HepG2 (cell line): ENCODE data around the gene SNX3. TPM values are rescaled to one million over a fixed set of nuclear protein-coding genes. Genes with fewer than 3 reads are reported as not detected.

Source experiments
- BATF2 ChIP-seq: sonication (generic); formaldehyde crosslinking; IDR thresholded peaks from 2 replicates; pipeline ENCODE4 v1.8.0; 2022; ENCODE audit warnings: mild to moderate bottlenecking, missing genetic modification reagents, moderate library complexity
- HINFP ChIP-seq: sonication (generic); formaldehyde crosslinking; IDR thresholded peaks from 2 replicates; pipeline ENCODE4 v1.4.0; 2020; ENCODE audit warnings: low read depth, mild to moderate bottlenecking, missing genetic modification reagents
- HMGA1 ChIP-seq: sonication (generic); formaldehyde crosslinking; conservative IDR thresholded peaks from 2 replicates; pipeline ENCODE4 v1.4.0; 2020; ENCODE audit warnings: missing genetic modification reagents
- HMGXB3 ChIP-seq: sonication (generic); formaldehyde crosslinking; IDR thresholded peaks from 2 replicates; pipeline ENCODE4 v1.4.0; 2020; ENCODE audit warnings: missing genetic modification reagents, borderline replicate concordance
- HNRNPLL ChIP-seq: fragments of 200-400 bp; formaldehyde crosslinking; IDR thresholded peaks from 2 replicates; pipeline ENCODE4 v1.6.1; 2017; ENCODE audit warnings: mild to moderate bottlenecking, low read depth, low read length; ENCODE audit not compliant: poor library complexity, severe bottlenecking
- HOXA9 ChIP-seq: sonication (generic); formaldehyde crosslinking; IDR thresholded peaks from 2 replicates; pipeline ENCODE4 v1.8.1; 2022; ENCODE audit warnings: missing genetic modification reagents, mild to moderate bottlenecking, moderate library complexity, borderline replicate concordance
- KDM2A ChIP-seq: sonication (generic); formaldehyde crosslinking; IDR thresholded peaks from 2 replicates; pipeline ENCODE4 v1.4.0; 2020; ENCODE audit warnings: low read depth, missing genetic modification reagents, borderline replicate concordance
- MAFG ChIP-seq: sonication (generic); formaldehyde crosslinking; IDR thresholded peaks from 2 replicates; pipeline ENCODE4 v1.5.1; 2020; ENCODE audit warnings: mild to moderate bottlenecking, missing genetic modification reagents
- NCOA2 ChIP-seq: sonication (generic); formaldehyde crosslinking; IDR thresholded peaks from 2 replicates; pipeline ENCODE4 v1.8.0; 2022; ENCODE audit warnings: inconsistent platforms
- NONO ChIP-seq, 2 experiments: fragments of 450-650 bp in 1 of 2; sonication (generic) in 1 of 2; formaldehyde crosslinking in 1 of 2; IDR thresholded peaks in 1 of 2; conservative IDR thresholded peaks in 1 of 2; 2 replicates each; pipeline versions ENCODE4 v1.6.1 to v1.8.0; 2017 to 2022; ENCODE audit warnings: mild to moderate bottlenecking in 1 of 2, missing genetic modification reagents in 1 of 2, moderate library complexity in 1 of 2
- RBM22 ChIP-seq: fragments of 200-400 bp; formaldehyde crosslinking; optimal IDR thresholded peaks from 2 replicates; pipeline ENCODE3; 2017; ENCODE audit warnings: mild to moderate bottlenecking, low read length, moderate library complexity
- SALL2 ChIP-seq: sonication (generic); formaldehyde crosslinking; IDR thresholded peaks from 2 replicates; pipeline ENCODE4 v1.8.1; 2023; ENCODE audit warnings: mild to moderate bottlenecking, missing genetic modification reagents, inconsistent platforms
- SUZ12 ChIP-seq: fragments of 150-350 bp; IDR thresholded peaks from 2 replicates; pipeline ENCODE4 v1.6.1; 2014; ENCODE audit warnings: low read depth, low read length
- TIGD3 ChIP-seq: sonication (generic); formaldehyde crosslinking; IDR thresholded peaks from 2 replicates; pipeline ENCODE4 v1.5.1; 2020; ENCODE audit warnings: mild to moderate bottlenecking, missing genetic modification reagents, borderline replicate concordance
- WIZ ChIP-seq: sonication (generic); formaldehyde crosslinking; IDR thresholded peaks from 2 replicates; pipeline ENCODE4 v1.5.1; 2020; ENCODE audit warnings: mild to moderate bottlenecking, missing genetic modification reagents
- ZNF180 ChIP-seq: sonication (generic); formaldehyde crosslinking; IDR thresholded peaks from 2 replicates; pipeline ENCODE4 v1.4.0; 2020; ENCODE audit warnings: low read depth, missing genetic modification reagents, borderline replicate concordance
- ZNF784 ChIP-seq: sonication (generic); formaldehyde crosslinking; IDR thresholded peaks from 2 replicates; pipeline ENCODE4 v1.5.1; 2020; ENCODE audit warnings: missing genetic modification reagents, mild to moderate bottlenecking, borderline replicate concordance
- ZNF816 ChIP-seq: sonication (generic); formaldehyde crosslinking; IDR thresholded peaks from 2 replicates; pipeline ENCODE4 v1.8.0; 2022; ENCODE audit warnings: missing genetic modification reagents, mild to moderate bottlenecking, borderline replicate concordance
- polyA plus RNA-seq, 8 experiments: library from polyadenylated mRNA; depleted of rRNA in 3 of 8; stranded (reverse) in 7 of 8; unstranded in 1 of 8; fragments of >200 nt; fragmentation: Illumina TruSeq in 4 of 8; extraction: Trizol in 4 of 8; gene quantifications; 2 replicates each; pipeline versions ENCODE4 v1.2.1 to v1.2.3, GENCODE V29; 2011 to 2016; ENCODE audit warnings: low read depth in 4 of 8, missing spikeins in 1 of 8, mixed read lengths in 1 of 8; ENCODE audit not compliant: insufficient read depth in 1 of 8
- total RNA-seq, 5 experiments: library from RNA; depleted of rRNA; stranded (reverse); fragments of >200 nt; fragmentation: Illumina TruSeq; extraction: Trizol; gene quantifications; 2 replicates each; pipeline ENCODE4 v1.2.3, GENCODE V29; 2016; ENCODE audit warnings: low read depth in 1 of 5

Gene SNX3
- total and polyA plus RNA-seq, 2 of the 13 experiments (the other 11 are each of a cell fraction or from before 2014, with no cell fraction given): 84.9 to 226 TPM

- TF ChIP-seq ZNF784 (CRISPR knock-in tag) (no peak), HMGXB3 (CRISPR knock-in tag) (0 out of 2 replicates have a peak, but pooled peaks have one; percentile 40), WIZ (CRISPR knock-in tag) (peak; percentile 26; the same call in 1 of the 2 replicates), HMGA1 (CRISPR knock-in tag) (no peak), ZNF816 (CRISPR knock-in tag) (peak; percentile 32; the same call in 1 of the 2 replicates), RBM22 (no peak), TIGD3 (CRISPR knock-in tag) (no peak), SALL2 (CRISPR knock-in tag) (peak; percentile 60; the same call in 1 of the 2 replicates), HNRNPLL (peak; percentile 99), NCOA2 (CRISPR knock-in tag) (no peak; the same call in 1 of the 2 replicates), NONO (IDR thresholded peaks at IDR 0.05) (no peak), NONO (CRISPR knock-in tag; conservative IDR thresholded peaks at IDR 0.05) (peak; percentile 94), MAFG (CRISPR knock-in tag) (no peak), SUZ12 (peak; percentile 59), HOXA9 (CRISPR knock-in tag) (no peak), BATF2 (0 out of 2 replicates have a peak, but pooled peaks have one; percentile 26), HINFP (CRISPR knock-in tag) (no peak), ZNF180 (CRISPR knock-in tag) (no peak), KDM2A (CRISPR knock-in tag) (peak; percentile 80; the same call in 1 of the 2 replicates)
These were observed at the start of gene SNX3 (continued) for GRCh38 chr6:108260809-108261569.
